A549 (cell line): ENCODE measurements around the gene ERCC2. TPM values are rescaled to one million over a fixed set of nuclear protein-coding genes. Genes with fewer than 3 reads are reported as not detected.

Experiments
- ATAC-seq, 2 experiments: fragments of 200-7000 bp in 1 of 2; fragments of >200 bp in 1 of 2; cut with Nextera tagmentation in 1 of 2; cut with Tn5 transposase in 1 of 2; 3 replicates each; pipeline versions ENCODE4 v1.8.0 to v1.9.1; 2018 to 2020; ENCODE audit warnings: mild to moderate bottlenecking in 1 of 2, moderate library complexity in 1 of 2
- CTCF ChIA-PET: fragments of 300-600 bp; sonication (Branson Sonifier 250); formaldehyde crosslinking; extraction: SDS; loops from one replicate; lab custom pipeline; 2021; ENCODE audit warnings: antibody characterized with exemption, inconsistent platforms; lab: Yijun Ruan, JAX
- POLR2A ChIA-PET: fragments of 350-600 bp; formaldehyde crosslinking; extraction: SDS; loops from one replicate; lab custom pipeline; 2021; ENCODE audit warnings: antibody characterized with exemption, inconsistent platforms; lab: Yijun Ruan, JAX
- DNase-seq, 2 experiments: peaks; one replicate each; pipeline versions ENCODE4 v3.0.0 to v3.0.0-alpha.2; 2011 to 2016; ENCODE audit warnings: low read depth in 1 of 2, low spot score in 1 of 2
- FAIRE-seq: peaks from 2 replicates; lab custom pipeline; 2011; peaks lifted over from hg19 to GRCh38; lab: Jason Lieb, UNC
- H3K27ac ChIP-seq, 2 experiments: fragments of >200 bp; sonication (Bioruptor Twin); formaldehyde crosslinking; 3 replicates each; pipeline ENCODE4 v1.5.1; 2016 to 2017
- H3K4me1 ChIP-seq: fragments of >200 bp; sonication (Bioruptor Twin); formaldehyde crosslinking; 3 replicates; pipeline ENCODE4 v1.6.1; 2016
- H3K4me2 ChIP-seq: fragments of >200 bp; sonication (Bioruptor Twin); formaldehyde crosslinking; 3 replicates; pipeline ENCODE4 v1.6.1; 2016
- H3K4me3 ChIP-seq: fragments of >200 bp; sonication (Bioruptor Twin); formaldehyde crosslinking; 3 replicates; pipeline ENCODE4 v1.5.1; 2016
- H3K9me3 ChIP-seq: fragments of >200 bp; sonication (Bioruptor Twin); formaldehyde crosslinking; 3 replicates; pipeline ENCODE4 v1.6.1; 2016
- BHLHE40 ChIP-seq: IDR thresholded peaks from 2 replicates; pipeline ENCODE4 v1.6.1; 2012; ENCODE audit warnings: low read depth, low read length, inconsistent platforms
- CBX2 ChIP-seq: fragments of 200-600 bp; sonication (generic); IDR thresholded peaks from 2 replicates; pipeline ENCODE4 v1.6.1; 2016; ENCODE audit warnings: low read depth, mild to moderate bottlenecking, borderline replicate concordance
- CEBPB ChIP-seq, 2 experiments: fragments of >200 bp in 1 of 2; sonication (Bioruptor Twin) in 1 of 2; formaldehyde crosslinking in 1 of 2; IDR thresholded peaks; 2 replicates each; pipeline ENCODE4 v1.6.1; 2012 to 2016
- E2F6 ChIP-seq: IDR thresholded peaks from 2 replicates; pipeline ENCODE4 v1.6.1; 2012; ENCODE audit warnings: low read depth, borderline replicate concordance
- EHMT2 ChIP-seq: fragments of 200-600 bp; sonication (generic); IDR thresholded peaks from 2 replicates; pipeline ENCODE4 v1.6.1; 2016; ENCODE audit warnings: antibody characterized with exemption, low read depth, mild to moderate bottlenecking, moderate library complexity
- ESRRA ChIP-seq: fragments of 150-350 bp; IDR thresholded peaks from 2 replicates; pipeline ENCODE4 v1.6.1; 2014; ENCODE audit warnings: mild to moderate bottlenecking, low read length, borderline replicate concordance
- FOSL2 ChIP-seq, 2 experiments: fragments of 450-650 bp in 1 of 2; fragments of >200 bp in 1 of 2; sonication (Bioruptor Twin) in 1 of 2; formaldehyde crosslinking; IDR thresholded peaks; 2 replicates each; pipeline versions ENCODE4 v1.5.0 to v1.6.1; 2016 to 2020; ENCODE audit warnings: mild to moderate bottlenecking in 1 of 2, moderate library complexity in 1 of 2
- FOXS1 ChIP-seq: fragments of 250-450 bp; sonication (Bioruptor Pico); IDR thresholded peaks from 2 replicates; pipeline ENCODE4 v1.5.0; 2020; ENCODE audit warnings: mild to moderate bottlenecking, moderate library complexity
- GATA3 ChIP-seq: IDR thresholded peaks from 2 replicates; pipeline ENCODE4 v1.6.1; 2012; ENCODE audit warnings: borderline replicate concordance
- HDAC2 ChIP-seq: fragments of 200-600 bp; sonication (generic); IDR thresholded peaks from 2 replicates; pipeline ENCODE4 v1.6.1; 2016
- HOXB13 ChIP-seq: fragments of 250-450 bp; sonication (Bioruptor Pico); IDR thresholded peaks from 2 replicates; pipeline ENCODE4 v1.5.0; 2020; ENCODE audit warnings: low read depth, mild to moderate bottlenecking, moderate library complexity
- JUN ChIP-seq, 2 experiments: fragments of >200 bp; sonication (Bioruptor Twin); formaldehyde crosslinking; IDR thresholded peaks; 2 replicates in 1 of 2; 3 replicates in 1 of 2; pipeline ENCODE4 v1.6.1; 2016 to 2017
- KDM1A ChIP-seq: fragments of 200-600 bp; sonication (generic); IDR thresholded peaks from 2 replicates; pipeline ENCODE4 v1.6.1; 2016; ENCODE audit warnings: low read depth, mild to moderate bottlenecking
- KDM5A ChIP-seq: fragments of 200-600 bp; sonication (generic); IDR thresholded peaks from 2 replicates; pipeline ENCODE4 v1.6.1; 2016; ENCODE audit warnings: antibody characterized with exemption, mild to moderate bottlenecking
- NFE2L2 ChIP-seq: fragments of 150-350 bp; conservative IDR thresholded peaks from 2 replicates; pipeline ENCODE4 v1.6.1; 2014; ENCODE audit warnings: low read length
- NR3C1 ChIP-seq: fragments of >200 bp; sonication (Bioruptor Twin); formaldehyde crosslinking; IDR thresholded peaks from 3 replicates; pipeline ENCODE4 v1.6.1; 2017
- POLR2A ChIP-seq: IDR thresholded peaks from 2 replicates; pipeline ENCODE4 v1.6.1; 2012; ENCODE audit warnings: mild to moderate bottlenecking, low read length
- POLR2AphosphoS2 ChIP-seq: conservative IDR thresholded peaks from 2 replicates; pipeline ENCODE4 v1.6.1; 2012; ENCODE audit warnings: low read length, improper control_type of control experiment, inconsistent platforms
- RNF2 ChIP-seq: fragments of 200-600 bp; sonication (generic); IDR thresholded peaks from 2 replicates; pipeline ENCODE4 v1.6.1; 2016; ENCODE audit warnings: low read depth, mild to moderate bottlenecking, antibody characterized with exemption, moderate library complexity, borderline replicate concordance
- SREBF2 ChIP-seq: fragments of 450-650 bp; IDR thresholded peaks from 2 replicates; pipeline ENCODE4 v1.6.1; 2014; ENCODE audit warnings: mild to moderate bottlenecking, moderate library complexity
- TP53 ChIP-seq: fragments of 250-450 bp; sonication (Bioruptor Pico); IDR thresholded peaks from 2 replicates; pipeline ENCODE4 v1.5.0; 2021; ENCODE audit warnings: mild to moderate bottlenecking, moderate library complexity
- ZC3H11A ChIP-seq: fragments of 450-650 bp; IDR thresholded peaks from 2 replicates; pipeline ENCODE4 v1.6.1; 2014; ENCODE audit warnings: antibody characterized with exemption, mild to moderate bottlenecking
- ZNF302 ChIP-seq: fragments of 250-450 bp; sonication (Bioruptor Pico); IDR thresholded peaks from 2 replicates; pipeline ENCODE4 v1.9.0; 2021; ENCODE audit warnings: inconsistent platforms, mild to moderate bottlenecking, moderate library complexity
- WGBS: methylation state at CpG from one replicate; pipeline ENCODE4 v1.1.6; 2017; ENCODE audit errors: missing lambda C conversion rate; 5-methylcytosine and 5-hydroxymethylcytosine counted together
- polyA plus RNA-seq, 4 experiments: library from polyadenylated mRNA; depleted of rRNA in 3 of 4; stranded (reverse); fragments of >200 nt; fragmentation: RNase III in 1 of 4; extraction: RNeasy Plus Mini Kit Qiagen cat#74134 plus additional on column Dnase treatment in 1 of 4; gene quantifications; 2 replicates in 3 of 4; 3 replicates in 1 of 4; pipeline ENCODE4 v1.2.3, GENCODE V29; 2011 to 2017
- TF ChIP-seq, protein P1 (sequence below): fragments of 250-450 bp; sonication (Bioruptor Pico); IDR thresholded peaks from 2 replicates; pipeline ENCODE4 v1.5.0; 2021; ENCODE audit warnings: mild to moderate bottlenecking, moderate library complexity, borderline replicate concordance
- TF ChIP-seq, protein P2 (sequence below): IDR thresholded peaks from 2 replicates; pipeline ENCODE4 v1.6.1; 2012
- TF ChIP-seq, protein P3 (sequence below): fragments of 450-650 bp; IDR thresholded peaks from 2 replicates; pipeline ENCODE4 v1.6.1; 2014; ENCODE audit warnings: antibody characterized with exemption

ERCC2 gene
- polyA plus RNA-seq, 2 of the 4 experiments (the other 2 are of a cell fraction): 12.9 to 19.8 TPM

DNA sequence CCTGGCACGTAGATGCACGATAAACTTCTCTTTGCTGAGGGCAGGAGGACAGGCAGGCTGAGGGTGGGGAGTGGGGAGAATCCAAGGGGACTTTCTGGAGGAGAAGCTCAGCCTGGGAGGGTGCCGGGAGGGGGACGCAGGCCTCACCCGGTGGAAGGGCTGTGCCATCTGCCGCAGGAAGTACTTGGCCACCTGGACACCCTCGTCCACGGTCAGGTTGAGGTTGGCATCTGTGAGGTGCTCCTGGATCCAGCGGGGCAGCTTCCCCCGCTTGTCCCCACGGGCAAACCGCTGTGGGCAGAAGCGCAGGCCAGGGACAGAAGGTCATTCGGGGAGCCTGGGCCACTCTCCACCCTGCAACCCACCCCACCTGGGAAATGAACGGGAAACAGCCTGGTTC, 18.3 kb downstream of the ERCC2 start:
- H3K4me3 ChIP-seq: no peak overlapping the region
- FAIRE-seq: no peak
- TF ChIP-seq POLR2AphosphoS2: no peak
- TF ChIP-seq KDM1A: no peak
- no peak for TF ChIP-seq CEBPB (IDR thresholded peaks at IDR 0.05)
- TF ChIP-seq TP53 (CRISPR knock-in tag): no peak
- no peak for TF ChIP-seq ZNF302 (CRISPR knock-in tag)
- TF ChIP-seq EHMT2: no peak
- TF ChIP-seq HOXB13 (CRISPR knock-in tag): no peak
- TF ChIP-seq, protein P1, sequence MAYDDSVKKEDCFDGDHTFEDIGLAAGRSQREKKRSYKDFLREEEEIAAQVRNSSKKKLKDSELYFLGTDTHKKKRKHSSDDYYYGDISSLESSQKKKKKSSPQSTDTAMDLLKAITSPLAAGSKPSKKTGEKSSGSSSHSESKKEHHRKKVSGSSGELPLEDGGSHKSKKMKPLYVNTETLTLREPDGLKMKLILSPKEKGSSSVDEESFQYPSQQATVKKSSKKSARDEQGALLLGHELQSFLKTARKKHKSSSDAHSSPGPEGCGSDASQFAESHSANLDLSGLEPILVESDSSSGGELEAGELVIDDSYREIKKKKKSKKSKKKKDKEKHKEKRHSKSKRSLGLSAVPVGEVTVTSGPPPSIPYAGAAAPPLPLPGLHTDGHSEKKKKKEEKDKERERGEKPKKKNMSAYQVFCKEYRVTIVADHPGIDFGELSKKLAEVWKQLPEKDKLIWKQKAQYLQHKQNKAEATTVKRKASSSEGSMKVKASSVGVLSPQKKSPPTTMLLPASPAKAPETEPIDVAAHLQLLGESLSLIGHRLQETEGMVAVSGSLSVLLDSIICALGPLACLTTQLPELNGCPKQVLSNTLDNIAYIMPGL: no peak
- no peak for TF ChIP-seq RNF2
- TF ChIP-seq FOXS1: no peak
- no peak for TF ChIP-seq ESRRA
- no peak for TF ChIP-seq POLR2A
- TF ChIP-seq GATA3: no peak
- TF ChIP-seq SREBF2: no peak
- TF ChIP-seq CBX2: no peak
- TF ChIP-seq ZC3H11A: no peak
- TF ChIP-seq JUN (IDR thresholded peaks at IDR 0.05): no peak
- TF ChIP-seq, protein P2, sequence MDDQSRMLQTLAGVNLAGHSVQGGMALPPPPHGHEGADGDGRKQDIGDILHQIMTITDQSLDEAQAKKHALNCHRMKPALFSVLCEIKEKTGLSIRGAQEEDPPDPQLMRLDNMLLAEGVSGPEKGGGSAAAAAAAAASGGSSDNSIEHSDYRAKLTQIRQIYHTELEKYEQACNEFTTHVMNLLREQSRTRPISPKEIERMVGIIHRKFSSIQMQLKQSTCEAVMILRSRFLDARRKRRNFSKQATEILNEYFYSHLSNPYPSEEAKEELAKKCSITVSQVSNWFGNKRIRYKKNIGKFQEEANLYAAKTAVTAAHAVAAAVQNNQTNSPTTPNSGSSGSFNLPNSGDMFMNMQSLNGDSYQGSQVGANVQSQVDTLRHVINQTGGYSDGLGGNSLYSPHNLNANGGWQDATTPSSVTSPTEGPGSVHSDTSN: no peak
- TF ChIP-seq BHLHE40: no peak
- no peak for TF ChIP-seq E2F6
- TF ChIP-seq, all 56 proteins: peak for 0
- ATAC-seq (no peak), DNase-seq (no peak)
- WGBS: 92% methylated on average over 7 of the region's 15 CpGs
- H3K4me1 ChIP-seq: no peaks in the 10 kb centered on the region
- POLR2A ChIA-PET: no interaction called here
- no peaks in the 10 kb centered on the region for H3K9me3 ChIP-seq
- H3K27ac ChIP-seq: no peak overlapping the region
- CTCF ChIA-PET: interaction anchor here (1.0 to 3.5 kb wide), 2 partner anchors 13 to 127 kb away, joined by 3 to 25 read pairs; no protein-coding TSS in a partner anchor
- no peak overlapping the region for H3K4me2 ChIP-seq

DNA sequence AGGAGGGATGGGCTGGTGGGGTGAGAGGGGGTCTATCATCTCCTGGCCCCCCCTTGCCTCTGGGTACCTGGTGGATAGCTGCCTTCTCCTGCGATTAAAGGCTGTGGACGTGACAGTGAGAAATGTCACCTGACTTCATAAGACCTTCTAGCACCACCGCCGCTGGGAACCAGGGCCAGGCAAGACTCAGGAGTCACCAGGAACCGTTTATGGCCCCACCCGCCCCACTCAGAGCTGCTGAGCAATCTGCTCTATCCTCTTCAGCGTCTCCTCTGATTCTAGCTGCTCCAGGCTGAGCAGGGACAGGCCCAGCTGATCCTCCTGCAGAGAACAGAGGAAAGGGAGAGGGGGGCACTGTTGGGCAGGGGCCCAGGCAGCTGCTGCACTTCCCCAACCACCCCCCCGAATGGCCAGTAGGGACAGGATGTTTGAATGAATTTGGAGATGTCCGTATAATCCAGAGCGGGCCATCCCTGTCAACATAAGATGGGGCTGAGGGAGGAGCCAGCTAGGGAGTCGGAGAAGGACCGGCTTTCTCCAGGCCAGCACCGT, 18.9 kb downstream of the ERCC2 start:
- no peak for TF ChIP-seq NFE2L2
- no peak for TF ChIP-seq KDM5A
- no peak for TF ChIP-seq NR3C1
- TF ChIP-seq, protein P1: no peak
- TF ChIP-seq FOSL2 (IDR thresholded peaks at IDR 0.05): no peak
- no peak for TF ChIP-seq FOSL2 (CRISPR knock-in tag; IDR thresholded peaks at IDR 0.05)
- TF ChIP-seq HDAC2: no peak
- TF ChIP-seq, protein P3, sequence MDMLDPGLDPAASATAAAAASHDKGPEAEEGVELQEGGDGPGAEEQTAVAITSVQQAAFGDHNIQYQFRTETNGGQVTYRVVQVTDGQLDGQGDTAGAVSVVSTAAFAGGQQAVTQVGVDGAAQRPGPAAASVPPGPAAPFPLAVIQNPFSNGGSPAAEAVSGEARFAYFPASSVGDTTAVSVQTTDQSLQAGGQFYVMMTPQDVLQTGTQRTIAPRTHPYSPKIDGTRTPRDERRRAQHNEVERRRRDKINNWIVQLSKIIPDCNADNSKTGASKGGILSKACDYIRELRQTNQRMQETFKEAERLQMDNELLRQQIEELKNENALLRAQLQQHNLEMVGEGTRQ: no peak
- no peak overlapping the region for H3K27ac ChIP-seq
- WGBS: 82% methylated on average over 13 of the region's 13 CpGs
- ChIA-PET CTCF (interaction anchor here (1.0 to 3.5 kb wide), 3 partner anchors 13 to 127 kb away, joined by 3 to 25 read pairs (median 6); no protein-coding TSS in a partner anchor), POLR2A (no interaction called here)
- H3K4me3 ChIP-seq: no peak overlapping the region
- ATAC-seq: no peak
- H3K4me1 ChIP-seq: no peaks in the 10 kb centered on the region
- H3K4me2 ChIP-seq: no peak overlapping the region
- no peak for FAIRE-seq
- DNase-seq: no peak
- H3K9me3 ChIP-seq: no peaks in the 10 kb centered on the region
